WTC11 (cell line): ENCODE measurements around the gene PLXND1.

Source experiments
- JUN ChIP-seq: sonication (generic); formaldehyde crosslinking; IDR thresholded peaks from 2 replicates; pipeline ENCODE4 v1.8.0; 2023; ENCODE audit warnings: mild to moderate bottlenecking, missing genetic modification reagents
- NR3C1 ChIP-seq: sonication (generic); formaldehyde crosslinking; conservative IDR thresholded peaks from 2 replicates; pipeline ENCODE4 v1.8.1; 2023; ENCODE audit warnings: low read depth, mild to moderate bottlenecking, missing genetic modification reagents
- TEAD4 ChIP-seq: sonication (generic); formaldehyde crosslinking; IDR thresholded peaks from 2 replicates; pipeline ENCODE4 v1.8.0; 2022; ENCODE audit warnings: mild to moderate bottlenecking, missing genetic modification reagents
- ZNF219 ChIP-seq: sonication (generic); formaldehyde crosslinking; IDR thresholded peaks from 2 replicates; pipeline ENCODE4 v1.8.0; 2023; ENCODE audit warnings: missing genetic modification reagents, mild to moderate bottlenecking, borderline replicate concordance
- ZNF232 ChIP-seq: sonication (generic); formaldehyde crosslinking; IDR thresholded peaks from 2 replicates; pipeline ENCODE4 v1.8.0; 2022; ENCODE audit warnings: mild to moderate bottlenecking, missing genetic modification reagents
- ZNF423 ChIP-seq: fragments of 250-450 bp; sonication (Bioruptor Pico); IDR thresholded peaks from 2 replicates; pipeline ENCODE4 v2.1.2; 2022; ENCODE audit warnings: mild to moderate bottlenecking, moderate library complexity
- ZNF671 ChIP-seq: fragments of 250-450 bp; sonication (Bioruptor Pico); IDR thresholded peaks from 2 replicates; pipeline ENCODE4 v1.8.0; 2021; ENCODE audit warnings: mild to moderate bottlenecking
- TF ChIP-seq, protein P1 (sequence below): sonication (generic); formaldehyde crosslinking; IDR thresholded peaks from 2 replicates; pipeline ENCODE4 v1.8.1; 2023; ENCODE audit warnings: mild to moderate bottlenecking, missing genetic modification reagents, moderate library complexity
- TF ChIP-seq, protein P2 (sequence below): fragments of 200-600 bp; IDR thresholded peaks from 2 replicates; pipeline ENCODE4 v1.8.0; 2022; ENCODE audit warnings: antibody characterized with exemption

DNA sequence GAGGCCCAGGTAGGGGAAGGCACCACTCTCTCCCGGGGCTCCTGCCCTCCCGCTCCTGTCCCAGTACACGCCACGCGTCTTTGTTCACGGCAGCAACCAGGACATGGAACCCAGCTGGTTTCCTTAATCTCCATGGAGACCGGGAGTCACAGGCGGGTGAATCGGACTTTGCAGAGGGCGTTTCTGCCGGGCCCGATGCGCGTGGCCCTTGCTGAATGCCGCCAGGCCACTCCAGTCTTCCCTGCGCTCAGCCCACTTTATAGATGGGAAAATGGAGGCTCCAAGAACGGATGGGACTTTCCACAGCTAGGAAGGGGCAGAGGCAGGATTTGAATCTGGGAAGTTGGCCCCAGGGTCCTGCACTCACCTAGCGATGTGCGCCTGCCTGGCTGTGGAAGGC lies 7.4 kb downstream of the PLXND1 start:
- TF ChIP-seq JUN (CRISPR knock-in tag) (no peak), ZNF219 (CRISPR knock-in tag) (no peak), NR3C1 (no peak), ZNF671 (CRISPR knock-in tag) (no peak), TEAD4 (CRISPR knock-in tag) (no peak), ZNF232 (no peak), ZNF423 (CRISPR knock-in tag) (no peak)
- TF ChIP-seq, protein P1, sequence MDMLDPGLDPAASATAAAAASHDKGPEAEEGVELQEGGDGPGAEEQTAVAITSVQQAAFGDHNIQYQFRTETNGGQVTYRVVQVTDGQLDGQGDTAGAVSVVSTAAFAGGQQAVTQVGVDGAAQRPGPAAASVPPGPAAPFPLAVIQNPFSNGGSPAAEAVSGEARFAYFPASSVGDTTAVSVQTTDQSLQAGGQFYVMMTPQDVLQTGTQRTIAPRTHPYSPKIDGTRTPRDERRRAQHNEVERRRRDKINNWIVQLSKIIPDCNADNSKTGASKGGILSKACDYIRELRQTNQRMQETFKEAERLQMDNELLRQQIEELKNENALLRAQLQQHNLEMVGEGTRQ, result no peak
- TF ChIP-seq, protein P2, sequence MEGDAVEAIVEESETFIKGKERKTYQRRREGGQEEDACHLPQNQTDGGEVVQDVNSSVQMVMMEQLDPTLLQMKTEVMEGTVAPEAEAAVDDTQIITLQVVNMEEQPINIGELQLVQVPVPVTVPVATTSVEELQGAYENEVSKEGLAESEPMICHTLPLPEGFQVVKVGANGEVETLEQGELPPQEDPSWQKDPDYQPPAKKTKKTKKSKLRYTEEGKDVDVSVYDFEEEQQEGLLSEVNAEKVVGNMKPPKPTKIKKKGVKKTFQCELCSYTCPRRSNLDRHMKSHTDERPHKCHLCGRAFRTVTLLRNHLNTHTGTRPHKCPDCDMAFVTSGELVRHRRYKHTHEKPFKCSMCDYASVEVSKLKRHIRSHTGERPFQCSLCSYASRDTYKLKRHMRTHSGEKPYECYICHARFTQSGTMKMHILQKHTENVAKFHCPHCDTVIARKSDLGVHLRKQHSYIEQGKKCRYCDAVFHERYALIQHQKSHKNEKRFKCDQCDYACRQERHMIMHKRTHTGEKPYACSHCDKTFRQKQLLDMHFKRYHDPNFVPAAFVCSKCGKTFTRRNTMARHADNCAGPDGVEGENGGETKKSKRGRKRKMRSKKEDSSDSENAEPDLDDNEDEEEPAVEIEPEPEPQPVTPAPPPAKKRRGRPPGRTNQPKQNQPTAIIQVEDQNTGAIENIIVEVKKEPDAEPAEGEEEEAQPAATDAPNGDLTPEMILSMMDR, result no peak
